GM23248 (cell line): ENCODE results near the gene PANK4.

Experiments used
- EZH2 ChIP-seq: fragments of 200-600 bp; sonication (generic); IDR thresholded peaks from 2 replicates; pipeline ENCODE4 v1.6.1; 2018; ENCODE audit warnings: antibody characterized with exemption, mild to moderate bottlenecking; ENCODE audit not compliant: insufficient read depth, poor library complexity, severe bottlenecking
- EZH2phosphoT487 ChIP-seq: fragments of 200-600 bp; sonication (generic); IDR thresholded peaks from 2 replicates; pipeline ENCODE4 v1.6.1; 2018; ENCODE audit warnings: antibody characterized with exemption, moderate library complexity, mild to moderate bottlenecking, low read depth; ENCODE audit not compliant: insufficient read depth

GRCh38 chr1:2534687-2535441, 8.5 kb upstream of the PANK4 start:
- no peak for TF ChIP-seq EZH2
- TF ChIP-seq EZH2phosphoT487, result no peak
